Measurements from ENCODE around the gene ENTPD6. TPM values are rescaled to one million over a fixed set of nuclear protein-coding genes. Genes with fewer than 3 reads are reported as not detected.

Gene ENTPD6
- total RNA-seq, 1 experiment from 2014 or later, result 29.3 TPM

- DNase-seq (ENCODE audit: low read depth), result peak; percentile 27
These were observed 46.1 kb downstream of the ENTPD6 start for GRCh38 chr20:25241659-25241955.

- DNase-seq (ENCODE audit: low read depth), result peak; percentile 50
These were observed 46.7 kb downstream of the ENTPD6 start for GRCh38 chr20:25242231-25242630.

GRCh38 chr20:25243416-25243979 is 48.0 kb downstream of the ENTPD6 start:
- no peak for DNase-seq (ENCODE audit: low read depth)

- no peak for DNase-seq (ENCODE audit: low read depth)
These were observed 49.5 kb downstream of the ENTPD6 start for GRCh38 chr20:25244976-25245375.

- no peak for DNase-seq (ENCODE audit: low read depth)
These were observed 49.9 kb downstream of the ENTPD6 start for GRCh38 chr20:25245461-25245860.

GRCh38 chr20:25246182-25246999 is 50.9 kb downstream of the ENTPD6 start:
- DNase-seq (ENCODE audit: low read depth), result no peak

- DNase-seq (ENCODE audit: low read depth), result peak; percentile 82
These were observed 51.5 kb downstream of the ENTPD6 start for GRCh38 chr20:25247000-25247517.

- no peak for DNase-seq (ENCODE audit: low read depth)
These were observed 52.0 kb downstream of the ENTPD6 start for GRCh38 chr20:25247518-25247955.

GRCh38 chr20:25247956-25248785 is 52.7 kb downstream of the ENTPD6 start, which contains the start of gene PYGB:
TSS of gene PYGB (plus strand) at chr20:25248085. CDS start at chr20:25248179, 94 bp downstream.
- peak; percentile 86 for DNase-seq (ENCODE audit: low read depth)

- no peak for DNase-seq (ENCODE audit: low read depth)
These were observed 53.3 kb downstream of the ENTPD6 start for GRCh38 chr20:25248786-25249172.

GRCh38 chr20:25249198-25249931 is 53.9 kb downstream of the ENTPD6 start:
- peak; percentile 34 for DNase-seq (ENCODE audit: low read depth)

- no peak for DNase-seq (ENCODE audit: low read depth)
These were observed 55.0 kb downstream of the ENTPD6 start for GRCh38 chr20:25250508-25250907.

- no peak for DNase-seq (ENCODE audit: low read depth)
These were observed 55.5 kb downstream of the ENTPD6 start for GRCh38 chr20:25251019-25251418.

- no peak for DNase-seq (ENCODE audit: low read depth)
These were observed 56.0 kb downstream of the ENTPD6 start for GRCh38 chr20:25251558-25251957.

- no peak for DNase-seq (ENCODE audit: low read depth)
These were observed 56.7 kb downstream of the ENTPD6 start for GRCh38 chr20:25252230-25252651.

- no peak for DNase-seq (ENCODE audit: low read depth)
These were observed 57.3 kb downstream of the ENTPD6 start for GRCh38 chr20:25252686-25253421.

- no peak for DNase-seq (ENCODE audit: low read depth)
These were observed 58.2 kb downstream of the ENTPD6 start for GRCh38 chr20:25253606-25254275.

- DNase-seq (ENCODE audit: low read depth), result no peak
These were observed 59.1 kb downstream of the ENTPD6 start for GRCh38 chr20:25254571-25254970.

- DNase-seq (ENCODE audit: low read depth), result no peak
These were observed 59.6 kb downstream of the ENTPD6 start for GRCh38 chr20:25254986-25255680.

Measured in RPMI7951 (cell line).